ENCODE measurements around the gene VWA8. TPM values are rescaled to one million over a fixed set of nuclear protein-coding genes. Genes with fewer than 3 reads are reported as not detected.
A peak's percentile ranks its signal among the peaks of the same experiment; 100 is the strongest.

Gene VWA8
- total RNA-seq, 1 experiment from 2014 or later = 21.4 TPM

GRCh38 chr13:41934994-41935393 lies 25.9 kb downstream of the VWA8 start:
- no peaks in the 10 kb centered on the region for H3K27me3 Mint-ChIP-seq (ENCODE audit: insufficient read depth, unreplicated experiment)
- H3K4me3 Mint-ChIP-seq (ENCODE audit: unreplicated experiment) = no peak overlapping the region
- POLR2A ChIA-PET = no interaction called here
- CTCF ChIA-PET = interaction anchor here (0.7 to 1.3 kb wide), 2 partner anchors 7 to 27 kb away, joined by 3 read pairs; no protein-coding TSS in a partner anchor
- H3K9me3 Mint-ChIP-seq (ENCODE audit: unreplicated experiment) = no peaks in the 10 kb centered on the region
- no peak for TF ChIP-seq CTCF (IDR thresholded peaks at IDR 0.05; ENCODE audit: unreplicated experiment)
- intact Hi-C loops (cut with micrococcal nuclease) = no loop called here
- no TSS peak for BruUV-seq (replicated peaks)
- no peak for DNase-seq (ENCODE audit: unreplicated experiment)
- no peaks in the 10 kb centered on the region for H3K4me1 Mint-ChIP-seq (ENCODE audit: insufficient read depth, unreplicated experiment)
- peaks cover 4% of the 10 kb centered on the region for H3K36me3 Mint-ChIP-seq (ENCODE audit: insufficient read depth, unreplicated experiment)
- H3K27ac Mint-ChIP-seq (ENCODE audit: low read depth, unreplicated experiment) = no peak overlapping the region

- DNase-seq (ENCODE audit: unreplicated experiment) = no peak
- intact Hi-C loops (cut with micrococcal nuclease) = no loop called here
- ChIA-PET CTCF (interaction anchor here (0.7 to 1.3 kb wide), 2 partner anchors 8 to 28 kb away, joined by 3 read pairs; no protein-coding TSS in a partner anchor), POLR2A (interaction anchor here (0.7 to 1.2 kb wide), 2 partner anchors 92 to 108 kb away, joined by 3 to 4 read pairs; no protein-coding TSS in a partner anchor)
- Mint-ChIP-seq H3K4me1 (ENCODE audit: insufficient read depth, unreplicated experiment) (no peaks in the 10 kb centered on the region), H3K9me3 (ENCODE audit: unreplicated experiment) (no peaks in the 10 kb centered on the region), H3K4me3 (ENCODE audit: unreplicated experiment) (no peak overlapping the region), H3K27me3 (ENCODE audit: insufficient read depth, unreplicated experiment) (no peaks in the 10 kb centered on the region), H3K36me3 (ENCODE audit: insufficient read depth, unreplicated experiment) (peaks cover 4% of the 10 kb centered on the region), H3K27ac (ENCODE audit: low read depth, unreplicated experiment) (no peak overlapping the region)
- no peak for TF ChIP-seq CTCF (IDR thresholded peaks at IDR 0.05; ENCODE audit: unreplicated experiment)
- no TSS peak for BruUV-seq (replicated peaks)
Observed at GRCh38 chr13:41934120-41934519, 26.8 kb downstream of the VWA8 start.

- no peaks in the 10 kb centered on the region for H3K27me3 Mint-ChIP-seq (ENCODE audit: insufficient read depth, unreplicated experiment)
- H3K4me3 Mint-ChIP-seq (ENCODE audit: unreplicated experiment) = no peak overlapping the region
- POLR2A ChIA-PET = interaction anchor here (0.8 to 2.3 kb wide), 5 partner anchors 13 to 188 kb away, joined by 3 to 9 read pairs (median 3); partner anchors contain the start of gene VWA8
- CTCF ChIA-PET = interaction anchor here (1.0 kb wide), 2 partner anchors 11 to 12 kb away, joined by 3 read pairs; no protein-coding TSS in a partner anchor
- intact Hi-C loops (cut with micrococcal nuclease) = no loop called here
- peaks cover 6% of the 10 kb centered on the region for H3K4me1 Mint-ChIP-seq (ENCODE audit: insufficient read depth, unreplicated experiment)
- H3K9me3 Mint-ChIP-seq (ENCODE audit: unreplicated experiment) = no peaks in the 10 kb centered on the region
- no peak for DNase-seq (ENCODE audit: unreplicated experiment)
- BruUV-seq (replicated peaks) = no TSS peak
- TF ChIP-seq CTCF (IDR thresholded peaks at IDR 0.05; ENCODE audit: unreplicated experiment) = no peak
- H3K36me3 Mint-ChIP-seq (ENCODE audit: insufficient read depth, unreplicated experiment) = no peaks in the 10 kb centered on the region
- H3K27ac Mint-ChIP-seq (ENCODE audit: low read depth, unreplicated experiment) = peak overlapping the region; percentile 61
Observed at GRCh38 chr13:41931337-41931736, 29.6 kb downstream of the VWA8 start.

- Mint-ChIP-seq H3K4me3 (ENCODE audit: unreplicated experiment) (no peak overlapping the region), H3K9me3 (ENCODE audit: unreplicated experiment) (no peaks in the 10 kb centered on the region), H3K36me3 (ENCODE audit: insufficient read depth, unreplicated experiment) (peaks cover 7% of the 10 kb centered on the region), H3K27me3 (ENCODE audit: insufficient read depth, unreplicated experiment) (no peaks in the 10 kb centered on the region), H3K27ac (ENCODE audit: low read depth, unreplicated experiment) (no peak overlapping the region), H3K4me1 (ENCODE audit: insufficient read depth, unreplicated experiment) (peaks cover 6% of the 10 kb centered on the region)
- DNase-seq (ENCODE audit: unreplicated experiment) = no peak
- BruUV-seq (replicated peaks) = no TSS peak
- ChIA-PET POLR2A (no interaction called here), CTCF (interaction anchor here (1.3 kb wide), 1 partner anchor 112 kb away, joined by 3 read pairs; no protein-coding TSS in a partner anchor)
- intact Hi-C loops (cut with micrococcal nuclease) = no loop called here
- no peak for TF ChIP-seq CTCF (IDR thresholded peaks at IDR 0.05; ENCODE audit: unreplicated experiment)
Observed at GRCh38 chr13:41930154-41930553, 30.8 kb downstream of the VWA8 start.

Data from MCF 10A (cell line).